Stimulated activated CD4-positive, alpha-beta T cell treated with anti-CD3 and anti-CD28 coated beads, Interleukin-12 subunit alpha, Interleukin-12 subunit beta, amount 100 ng/mL, for 24 hours (primary cell): ENCODE measurements around the gene VEPH1.

Experiments
- DNase-seq, 2 experiments: peaks; one replicate each; pipeline ENCODE4 v3.0.0-alpha.2; 2020; ENCODE audit warnings: low read depth in 2 of 2

The VEPH1 gene

GRCh38 chr3:157502916-157503595 is at the start of gene VEPH1:
TSS of gene VEPH1 (minus strand) at chr3:157503416. CDS start at chr3:157495349, 8,067 bp downstream.
- DNase-seq, result no peak

GRCh38 chr3:157551961-157552360 is 48.7 kb upstream of the VEPH1 start:
- no peak for DNase-seq

DNA sequence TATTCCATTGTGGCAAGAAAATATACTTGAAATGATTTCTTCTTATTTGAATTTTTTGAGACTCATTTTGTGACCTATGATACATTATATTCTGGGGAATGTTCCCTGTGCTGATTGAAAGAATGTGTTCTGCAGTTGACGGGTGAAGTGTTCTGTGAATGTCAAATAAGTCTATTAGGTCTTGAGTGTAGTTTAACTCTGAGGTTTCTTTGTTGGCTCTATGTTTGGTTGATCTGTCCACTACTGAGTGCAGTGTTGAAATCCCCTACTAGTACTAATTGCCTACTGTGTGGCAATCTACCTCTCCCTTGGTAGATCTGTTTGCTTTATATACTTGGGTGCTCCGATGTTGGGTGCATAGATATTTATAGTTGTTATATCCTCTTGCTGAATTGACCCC is 46.3 kb upstream of the VEPH1 start:
- DNase-seq, result no peak

DNA sequence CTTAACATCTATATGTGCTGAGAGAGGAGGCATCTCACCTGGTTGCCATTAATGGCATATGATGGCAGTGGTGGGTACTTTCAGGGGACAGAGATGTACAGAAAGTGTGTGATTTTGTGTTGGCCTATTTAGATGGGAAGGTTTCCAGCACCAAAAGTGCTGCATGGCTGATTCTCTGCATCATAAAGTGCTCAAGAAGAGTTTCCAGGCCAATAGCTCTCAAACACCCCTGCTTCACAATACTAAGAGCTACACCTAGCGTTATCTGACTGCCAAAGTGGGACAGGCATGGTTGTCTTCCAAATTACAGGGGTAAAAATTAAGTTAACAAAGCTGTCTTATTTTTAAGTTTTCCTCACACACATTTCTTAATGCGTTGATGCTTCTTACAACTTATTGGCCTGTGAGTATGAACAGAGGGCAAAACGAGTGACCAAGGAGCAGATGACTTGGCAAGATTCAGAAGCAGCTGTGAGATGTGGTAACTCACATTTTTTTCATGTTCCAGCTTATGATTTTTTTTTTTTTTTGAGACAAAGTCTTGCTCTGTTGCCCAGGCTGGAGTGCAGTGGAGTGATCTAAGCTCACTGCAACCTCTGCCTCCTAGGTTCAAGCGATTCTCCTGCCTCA is 41.4 kb upstream of the VEPH1 start:
- DNase-seq, result no peak

DNA sequence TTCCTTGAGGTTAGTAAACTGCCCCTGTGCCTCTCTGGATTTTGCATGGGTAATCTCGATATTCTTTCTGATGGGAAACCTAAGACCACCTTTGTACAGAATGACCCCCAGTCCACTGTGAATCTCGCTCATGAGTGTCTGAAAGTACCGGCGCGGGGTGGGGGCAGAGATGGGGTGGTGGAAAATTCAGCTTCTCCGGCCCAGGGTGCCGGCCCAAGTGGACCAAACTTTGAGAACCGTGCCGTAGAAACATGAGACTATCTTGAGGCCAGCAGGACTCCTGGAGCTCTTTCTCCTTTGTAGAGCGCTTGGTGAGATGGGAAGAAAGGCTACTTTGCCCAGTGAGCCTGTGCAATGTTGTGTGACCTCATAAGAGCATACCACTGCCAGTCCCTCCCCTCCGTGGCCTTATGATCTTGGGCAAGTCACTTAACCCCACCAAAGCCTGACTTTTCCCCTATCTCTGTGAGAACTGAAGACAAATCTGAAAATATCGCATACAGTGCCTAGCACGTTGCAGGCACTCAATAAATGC is 40.4 kb upstream of the VEPH1 start:
- no peak for DNase-seq

DNA sequence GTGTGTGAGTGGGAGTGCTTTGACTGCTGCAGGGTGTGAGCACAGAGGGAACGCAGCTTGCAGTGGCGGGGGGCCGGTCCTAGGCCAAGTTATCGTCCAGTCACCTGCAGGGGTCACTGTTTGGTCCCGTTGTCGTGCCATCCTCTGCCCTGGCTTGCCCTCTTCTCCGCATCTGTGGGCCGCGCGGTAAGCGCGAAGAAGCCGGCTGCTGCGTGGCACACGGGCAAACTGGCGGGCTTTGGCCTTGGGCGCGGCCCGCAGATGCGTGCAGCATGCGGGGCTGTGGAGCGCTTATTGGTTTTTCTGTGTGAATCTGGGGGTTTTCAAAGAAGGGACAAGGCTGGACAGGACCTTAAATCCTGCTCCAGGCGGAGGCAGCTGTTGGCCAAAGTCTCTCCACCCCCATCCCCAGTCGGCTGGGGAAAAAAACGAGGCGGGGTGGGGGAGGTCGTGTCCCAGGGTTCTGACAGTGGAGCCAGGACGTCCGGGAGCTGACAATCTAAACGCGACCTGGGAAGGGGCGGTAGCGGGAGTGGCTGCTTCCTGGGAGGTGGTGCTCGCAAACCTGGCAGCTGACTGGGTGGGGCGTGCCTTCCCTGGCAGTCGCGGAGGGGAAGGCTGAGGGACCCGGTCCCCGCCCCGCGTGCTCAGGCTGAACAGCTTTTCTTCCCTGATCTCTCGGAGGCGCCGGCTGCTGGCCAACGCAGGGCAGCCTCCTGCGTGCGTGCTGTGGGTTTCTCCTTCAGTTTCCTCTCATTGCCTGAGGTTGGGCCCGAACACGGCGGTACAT is 39.7 kb upstream of the VEPH1 start:
- DNase-seq, result no peak

DNA sequence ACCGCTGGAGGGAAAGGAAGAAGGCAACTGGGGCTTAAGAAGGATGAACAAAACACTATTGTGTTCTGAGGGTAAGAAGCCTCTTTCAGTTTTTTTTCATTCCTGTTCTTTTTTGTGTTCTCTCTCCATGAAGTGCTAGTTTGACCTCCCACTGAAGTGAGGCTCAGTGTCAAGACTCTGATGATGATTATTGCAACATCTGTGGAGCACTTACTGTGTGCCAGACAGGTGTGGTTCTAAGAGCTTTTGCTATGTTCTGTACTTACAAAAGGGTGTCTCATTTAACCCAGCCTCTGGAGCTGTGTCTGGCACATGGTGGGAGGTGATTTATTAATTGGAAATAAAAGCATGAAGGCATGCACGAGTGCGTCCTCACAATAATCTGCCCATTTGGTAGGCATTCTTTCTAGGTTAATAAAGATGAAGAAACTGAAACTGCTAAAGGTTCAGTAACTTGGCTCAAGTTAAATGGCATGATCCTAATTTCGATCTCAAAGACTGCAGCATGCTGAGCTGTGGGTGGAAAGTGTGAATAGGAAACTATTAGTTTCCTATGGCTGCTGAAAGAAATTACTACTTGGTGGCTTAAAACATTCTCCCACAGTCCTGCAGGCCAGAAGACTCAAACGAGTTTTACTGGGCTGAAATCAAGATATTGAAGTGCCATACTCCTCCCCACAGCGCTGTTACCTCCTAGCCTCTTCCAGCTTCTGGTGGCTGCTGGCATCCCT is 38.5 kb upstream of the VEPH1 start:
- DNase-seq, result no peak

DNA sequence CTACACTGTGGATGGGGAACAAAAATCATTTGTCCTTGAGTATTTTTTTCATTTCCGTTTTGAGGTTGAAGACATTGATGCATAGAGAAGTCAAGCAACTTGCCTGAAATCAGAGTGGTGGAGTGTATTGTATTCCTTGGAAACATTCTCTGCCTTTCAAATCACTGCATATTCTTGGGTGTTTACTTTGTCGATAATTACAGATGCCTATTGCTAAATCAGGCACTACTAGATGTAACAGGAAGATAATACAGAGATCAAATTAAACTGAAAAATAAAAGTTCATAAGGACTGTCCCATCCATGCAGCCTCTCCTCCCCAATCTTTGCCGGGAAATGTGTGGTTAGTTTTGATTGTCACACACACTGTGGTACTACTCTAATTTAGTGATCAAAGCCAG is 37.4 kb upstream of the VEPH1 start:
- DNase-seq, result no peak

DNA sequence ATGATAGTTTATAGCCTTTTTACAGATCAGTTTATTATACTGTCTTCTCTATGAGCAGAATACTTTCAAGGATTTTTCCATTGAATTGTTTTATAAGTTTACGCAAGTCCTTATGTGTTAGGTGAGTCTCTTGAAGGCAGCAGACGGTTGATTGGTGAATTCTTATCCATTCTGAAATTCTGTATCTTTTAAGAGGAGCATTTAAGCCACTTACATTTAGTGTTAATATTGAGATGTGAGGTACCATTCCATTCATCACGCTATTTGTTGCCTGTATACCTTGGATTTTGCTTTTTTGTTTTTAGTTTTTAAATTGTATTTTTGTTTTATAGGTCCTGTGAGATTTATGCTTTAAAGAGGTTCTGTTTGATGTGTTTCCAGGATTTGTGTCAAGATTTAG is 32.5 kb upstream of the VEPH1 start:
- DNase-seq, result no peak

DNA sequence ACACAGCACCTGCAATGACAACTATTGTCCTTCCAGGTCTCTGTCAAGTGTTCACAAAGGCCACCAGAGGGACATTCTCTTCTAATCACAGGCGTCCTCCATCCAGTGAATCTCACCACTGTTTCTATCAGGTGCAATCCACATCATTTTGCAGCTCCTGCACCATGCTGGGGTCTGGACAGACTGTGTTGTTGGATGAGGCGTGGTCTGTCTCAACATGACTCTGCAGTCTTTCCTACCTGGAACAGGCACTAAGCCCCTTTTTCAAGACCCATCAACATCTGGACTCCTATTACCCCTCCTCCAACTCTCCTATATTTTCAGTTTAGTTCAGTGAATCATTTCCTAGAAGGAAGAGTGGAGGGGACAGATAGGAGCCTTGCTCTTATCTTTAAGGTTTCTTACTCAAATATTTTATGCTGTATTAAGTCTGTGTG is 31.5 kb upstream of the VEPH1 start:
- no peak for DNase-seq

- no peak for DNase-seq
These were observed 30.3 kb upstream of the VEPH1 start for GRCh38 chr3:157533298-157534070.

DNA sequence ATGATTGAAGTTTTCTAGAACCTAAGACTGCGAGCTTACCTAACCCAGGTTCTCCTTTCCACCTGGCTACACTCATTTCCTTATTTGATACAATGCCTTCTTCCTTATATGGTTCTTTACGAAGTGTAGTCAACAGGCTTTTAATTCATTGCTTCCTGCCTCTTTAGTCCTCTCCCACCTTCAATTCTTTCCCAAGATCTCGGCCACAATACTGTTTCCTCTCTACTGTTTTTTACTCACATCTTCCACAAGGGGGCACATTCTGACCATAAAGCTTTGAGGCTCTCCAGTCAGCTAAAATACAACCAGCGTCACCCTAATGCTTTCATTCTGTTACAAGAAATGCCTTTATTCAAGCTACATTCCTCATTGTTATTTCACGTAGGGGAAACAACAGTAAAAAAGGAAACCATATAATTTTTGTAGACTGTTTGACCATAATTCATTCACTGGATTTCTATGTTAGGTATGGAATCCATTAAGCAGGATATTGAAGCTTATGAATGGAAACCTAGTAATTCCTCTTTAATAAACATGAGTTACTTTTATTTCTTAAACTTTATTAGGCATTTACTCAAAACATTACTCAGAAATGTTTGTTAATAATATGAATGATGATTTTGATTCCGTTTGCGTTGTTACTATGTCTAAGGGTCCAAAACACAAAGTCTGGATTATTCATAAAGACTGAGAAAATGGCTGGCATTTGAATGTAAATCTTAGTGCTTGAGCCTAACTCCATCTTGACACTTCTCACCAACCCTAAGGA is 29.5 kb upstream of the VEPH1 start:
- DNase-seq, result no peak

- DNase-seq, result no peak
These were observed 28.6 kb upstream of the VEPH1 start for GRCh38 chr3:157531771-157532170.

DNA sequence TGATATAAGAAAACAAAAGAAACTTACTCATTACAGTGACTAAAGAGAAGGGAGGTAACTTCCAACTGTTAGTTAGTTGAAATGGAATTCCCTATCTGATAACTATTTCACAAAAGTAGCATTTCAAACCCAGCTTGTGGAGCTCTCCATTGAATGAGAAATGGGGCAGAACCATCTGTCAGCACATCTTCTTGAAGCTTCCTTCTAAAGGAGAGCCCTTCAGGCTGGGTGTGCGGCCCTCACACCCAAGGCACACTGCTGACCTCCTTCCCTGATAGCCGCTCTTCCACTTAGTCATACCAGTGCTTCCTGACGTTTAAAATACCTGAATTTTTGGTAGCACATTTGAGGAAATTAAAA is 28.1 kb upstream of the VEPH1 start:
- no peak for DNase-seq

DNA sequence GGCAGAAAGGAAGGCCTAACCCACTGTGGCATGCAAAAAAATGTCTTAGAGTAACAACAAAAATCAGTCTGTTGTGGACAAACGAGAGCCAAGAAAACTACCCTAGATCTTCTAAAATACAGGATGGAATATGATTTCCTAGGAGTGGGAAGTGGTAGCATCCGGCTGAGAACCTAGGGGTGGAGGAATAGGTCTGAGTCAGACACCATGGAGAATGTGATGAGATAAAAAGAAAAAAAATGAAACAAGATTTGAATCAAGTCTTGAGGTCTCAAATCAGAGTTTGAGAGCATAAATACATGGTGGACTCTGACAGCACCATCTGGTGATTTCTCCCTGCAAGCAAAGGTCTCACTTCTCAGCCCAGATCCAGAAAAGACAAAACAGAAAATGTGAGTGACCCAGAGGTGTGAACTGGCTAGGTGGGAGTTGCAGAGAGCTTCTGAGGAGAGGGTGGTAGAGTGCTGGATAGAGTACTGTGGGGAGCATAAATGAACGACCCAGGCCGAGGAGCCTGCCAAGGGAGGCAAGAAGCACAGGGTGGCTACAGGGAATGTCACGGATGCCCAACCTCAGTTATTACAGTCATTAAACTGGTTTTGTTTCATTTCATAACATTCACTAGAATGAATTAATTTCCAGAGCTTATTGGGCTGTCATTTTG is 27.6 kb upstream of the VEPH1 start:
- DNase-seq, result no peak

DNA sequence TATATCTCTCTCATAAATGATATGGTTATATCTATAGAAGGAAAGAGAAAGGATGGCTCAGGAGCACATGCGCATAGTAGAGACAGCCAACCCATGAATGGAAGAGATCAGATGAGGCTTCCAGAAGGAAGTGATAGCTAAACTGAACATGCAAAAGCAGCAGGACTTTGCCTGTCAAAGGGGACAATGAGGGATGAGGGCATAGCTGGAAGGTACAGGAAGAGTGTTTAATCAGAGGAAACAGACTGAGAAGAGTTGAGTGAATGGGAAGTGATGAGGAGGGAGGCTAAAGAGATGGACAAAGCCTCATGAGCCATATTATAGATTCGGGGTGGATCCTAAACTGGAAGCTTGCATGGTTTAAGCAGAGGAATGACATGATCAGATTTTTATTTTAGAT is 26.5 kb upstream of the VEPH1 start:
- DNase-seq, result no peak

DNA sequence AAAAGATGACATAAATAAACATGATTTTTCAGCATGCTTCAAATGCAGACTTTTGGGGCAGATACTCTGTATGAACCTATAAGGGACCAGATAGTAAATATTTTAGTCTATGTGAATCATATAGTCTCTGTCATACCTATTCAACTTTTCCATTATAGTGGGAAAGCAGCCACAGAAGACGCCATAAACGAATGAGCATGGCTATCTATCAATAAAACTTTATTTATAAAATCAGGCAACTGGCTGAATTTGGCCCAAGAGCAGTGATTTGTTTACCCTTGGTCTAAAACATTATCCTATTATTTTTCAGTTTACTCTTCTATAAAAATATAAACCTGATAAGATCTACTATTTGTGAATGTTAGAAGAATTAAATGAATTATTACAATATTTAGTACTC is 25.9 kb upstream of the VEPH1 start:
- no peak for DNase-seq

GRCh38 chr3:157527131-157527881 is 24.1 kb upstream of the VEPH1 start:
- DNase-seq, result no peak

DNA sequence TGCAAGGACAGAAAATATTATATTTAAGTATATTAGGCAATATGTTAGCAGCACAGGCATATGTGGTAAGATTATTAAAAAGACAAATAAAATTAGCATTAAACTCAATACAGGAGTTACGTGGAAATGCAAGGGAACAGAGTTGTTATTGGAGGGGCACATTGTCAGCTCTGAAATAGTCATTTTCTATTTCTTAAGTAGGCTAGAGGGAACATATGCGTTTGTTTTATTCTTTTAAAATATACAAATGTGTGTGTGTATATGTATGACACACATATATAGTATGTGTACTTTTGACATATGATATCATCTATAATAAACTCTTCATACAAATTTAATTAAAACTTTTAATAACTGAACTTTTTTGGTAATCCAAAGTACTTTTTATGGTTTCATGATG is 22.8 kb upstream of the VEPH1 start:
- DNase-seq, result no peak
